ENCODE results near the gene MYT1. TPM values are rescaled to one million over a fixed set of nuclear protein-coding genes. Genes with fewer than 3 reads are reported as not detected.

Gene MYT1
- total RNA-seq, 1 experiment from 2014 or later, result 2.0 TPM

- TF ChIP-seq ZNF281 (CRISPR knock-in tag; IDR thresholded peaks at IDR 0.05), result no peak
Observed at GRCh38 chr20:64261138-64261537, 96.9 kb downstream of the MYT1 start (continued).

GRCh38 chr20:64264091-64264490 lies 99.8 kb downstream of the MYT1 start:
- ChIA-PET CTCF (no interaction called here), POLR2A (no interaction called here)
- H3K9me3 Mint-ChIP-seq, result no peaks in the 10 kb centered on the region
- no peak overlapping the region for H3K4me3 Mint-ChIP-seq
- no peaks in the 10 kb centered on the region for H3K27me3 Mint-ChIP-seq (ENCODE audit: low read depth)
- H3K27ac Mint-ChIP-seq, result no peak overlapping the region
- H3K36me3 Mint-ChIP-seq, result peaks cover 5% of the 10 kb centered on the region; the same call in 1 of the 2 replicates
- ATAC-seq, result no peak
- TF ChIP-seq USF2 (CRISPR knock-in tag; IDR thresholded peaks at IDR 0.05) (no peak), CREM (CRISPR knock-in tag; IDR thresholded peaks at IDR 0.05) (no peak), FOXP1 (CRISPR knock-in tag; IDR thresholded peaks at IDR 0.05; ENCODE audit: borderline replicate concordance) (no peak), IRF2 (CRISPR knock-in tag; IDR thresholded peaks at IDR 0.05; ENCODE audit: borderline replicate concordance, low read depth) (no peak), GABPB1 (CRISPR knock-in tag; IDR thresholded peaks at IDR 0.05) (no peak), PRDM15 (CRISPR knock-in tag; IDR thresholded peaks at IDR 0.05) (no peak), OVOL2 (CRISPR knock-in tag; IDR thresholded peaks at IDR 0.05; ENCODE audit: borderline replicate concordance) (no peak), AFF4 (CRISPR knock-in tag; IDR thresholded peaks at IDR 0.05; ENCODE audit: borderline replicate concordance) (no peak), ZNF416 (CRISPR knock-in tag; IDR thresholded peaks at IDR 0.05) (no peak), ZNF317 (CRISPR knock-in tag; IDR thresholded peaks at IDR 0.05; ENCODE audit: borderline replicate concordance, low read depth) (no peak), MAX (CRISPR knock-in tag; IDR thresholded peaks at IDR 0.05) (no peak)
- no peak for DNase-seq (ENCODE audit: low spot score)
- H3K4me1 Mint-ChIP-seq, result peaks cover 3% of the 10 kb centered on the region

- H3K27me3 Mint-ChIP-seq (ENCODE audit: low read depth), result no peaks in the 10 kb centered on the region
- peaks cover 9% of the 10 kb centered on the region for H3K9me3 Mint-ChIP-seq
- POLR2A ChIA-PET, result no interaction called here
- CTCF ChIA-PET, result no interaction called here
- 0 out of 2 replicates have a peak, but pooled peaks cover 2% of the 10 kb centered on the region for H3K4me1 Mint-ChIP-seq
- ATAC-seq (no peak), DNase-seq (ENCODE audit: low spot score) (no peak)
- H3K27ac Mint-ChIP-seq, result no peak overlapping the region
- H3K36me3 Mint-ChIP-seq, result peaks cover 16% of the 10 kb centered on the region
- TF ChIP-seq NR3C1 (CRISPR knock-in tag; conservative IDR thresholded peaks at IDR 0.05; ENCODE audit: low read depth), result no peak
- no peak for TF ChIP-seq EMX1 (CRISPR knock-in tag; IDR thresholded peaks at IDR 0.05)
- no peak overlapping the region for H3K4me3 Mint-ChIP-seq
Observed at GRCh38 chr20:64265201-64265600, 100.9 kb downstream of the MYT1 start.
